SK-N-SH (cell line): Measurements from ENCODE around the gene NLRC4. TPM values are rescaled to one million over a fixed set of nuclear protein-coding genes. Genes with fewer than 3 reads are reported as not detected.

Source experiments
- CTCF ChIA-PET: fragments of 300-600, 350-600 bp; formaldehyde crosslinking; extraction: SDS; loops from one replicate; lab custom pipeline; 2021; lab: Yijun Ruan, JAX
- POLR2A ChIA-PET: fragments of 350-600 bp; sonication (Branson Sonifier 250); formaldehyde crosslinking; extraction: SDS; loops from one replicate; lab custom pipeline; 2020; ENCODE audit warnings: antibody characterized with exemption, inconsistent platforms; lab: Yijun Ruan, JAX
- DNase-seq: peaks from one replicate; pipeline ENCODE4 v3.0.0; 2012
- H2AFZ ChIP-seq: fragments of 200-600 bp; sonication (generic); 2 replicates; pipeline ENCODE4 v1.8.1; 2016; ENCODE audit warnings: antibody characterized with exemption, mild to moderate bottlenecking, low read depth
- H3F3A ChIP-seq: fragments of 200-600 bp; sonication (generic); replicated peaks from 2 replicates; pipeline ENCODE3; 2016; ENCODE audit warnings: antibody characterized with exemption, mild to moderate bottlenecking; ENCODE audit not compliant: insufficient read depth
- H3K27ac ChIP-seq, 2 experiments: fragments of 200-500 bp in 1 of 2; fragments of 200-600 bp in 1 of 2; sonication (Bioruptor generic) in 1 of 2; sonication (generic), shearing (Covaris generic) in 1 of 2; 2 replicates each; pipeline versions ENCODE4 v1.5.1 to v1.6.1; 2014 to 2016; ENCODE audit warnings: low read depth in 2 of 2, inconsistent platforms in 1 of 2, low read length in 1 of 2, mild to moderate bottlenecking in 1 of 2, mixed read lengths in 1 of 2
- H3K27me3 ChIP-seq: fragments of 200-600 bp; sonication (generic), shearing (Covaris generic); 2 replicates; pipeline ENCODE4 v1.6.1; 2016; ENCODE audit warnings: mixed run types; ENCODE audit not compliant: insufficient read depth
- H3K36me3 ChIP-seq, 2 experiments: fragments of 200-500 bp in 1 of 2; fragments of 200-600 bp in 1 of 2; sonication (Bioruptor generic) in 1 of 2; sonication (generic) in 1 of 2; replicated peaks in 1 of 2; 2 replicates each; pipeline versions ENCODE3 to v1.5.1; 2014 to 2016; ENCODE audit warnings: low read length in 1 of 2, mild to moderate bottlenecking in 1 of 2; ENCODE audit not compliant: insufficient read depth in 2 of 2, control insufficient read depth in 1 of 2
- H3K4me1 ChIP-seq, 2 experiments: fragments of 200-500 bp in 1 of 2; fragments of 200-600 bp in 1 of 2; sonication (Bioruptor generic) in 1 of 2; sonication (generic), shearing (Covaris generic) in 1 of 2; 2 replicates each; pipeline versions ENCODE4 v1.5.1 to v1.6.1; 2014 to 2016; ENCODE audit warnings: low read depth in 1 of 2, low read length in 1 of 2, mixed run types in 1 of 2; ENCODE audit not compliant: insufficient read depth in 2 of 2, control insufficient read depth in 1 of 2
- H3K4me2 ChIP-seq: fragments of 200-600 bp; sonication (generic), shearing (Covaris generic); 2 replicates; pipeline ENCODE4 v1.6.1; 2017; ENCODE audit warnings: mixed run types
- H3K4me3 ChIP-seq, 2 experiments: fragments of 200-500 bp in 1 of 2; fragments of 200-600 bp in 1 of 2; sonication (Bioruptor generic) in 1 of 2; sonication (generic), shearing (Covaris generic) in 1 of 2; 2 replicates each; pipeline versions ENCODE4 v1.5.1 to v1.8.1; 2014 to 2016; ENCODE audit warnings: low read depth in 2 of 2, inconsistent platforms in 1 of 2, low read length in 1 of 2, mild to moderate bottlenecking in 1 of 2, mixed read lengths in 1 of 2, moderate library complexity in 1 of 2
- H3K79me2 ChIP-seq: fragments of 200-600 bp; sonication (generic); 2 replicates; pipeline ENCODE4 v1.8.1; 2017; ENCODE audit warnings: mild to moderate bottlenecking; ENCODE audit not compliant: insufficient read depth
- H3K9ac ChIP-seq: fragments of 200-600 bp; sonication (generic); 2 replicates; pipeline ENCODE4 v1.6.1; 2017; ENCODE audit warnings: mixed run types
- H3K9me2 ChIP-seq: fragments of 200-600 bp; sonication (generic); 2 replicates; pipeline ENCODE4 v1.6.1; 2017; ENCODE audit warnings: mixed run types
- H3K9me3 ChIP-seq: fragments of 200-600 bp; sonication (generic); 2 replicates; pipeline ENCODE4 v1.6.1; 2017; ENCODE audit warnings: mixed run types, mild to moderate bottlenecking, moderate library complexity
- H4K20me1 ChIP-seq: fragments of 200-600 bp; sonication (generic); 2 replicates; pipeline ENCODE4 v1.6.1; 2017; ENCODE audit warnings: mild to moderate bottlenecking, mixed run types; ENCODE audit not compliant: insufficient read depth
- CHD2 ChIP-seq: fragments of 150-350 bp; IDR thresholded peaks from 2 replicates; pipeline ENCODE4 v1.6.1; 2018; ENCODE audit warnings: low read length; ENCODE audit not compliant: partially characterized antibody
- EP300 ChIP-seq, 2 experiments: IDR thresholded peaks; 2 replicates each; pipeline versions ENCODE4 v1.4.0 to v1.6.1; 2012; ENCODE audit warnings: borderline replicate concordance in 1 of 2, low read depth in 1 of 2, low read length in 1 of 2
- GATA2 ChIP-seq: sonication (generic); formaldehyde crosslinking; IDR thresholded peaks from 2 replicates; pipeline ENCODE4 v1.5.0; 2020; ENCODE audit warnings: mild to moderate bottlenecking, missing genetic modification reagents
- RXRA ChIP-seq: IDR thresholded peaks from 2 replicates; pipeline ENCODE4 v1.4.0; 2012; ENCODE audit warnings: low read depth, mild to moderate bottlenecking, borderline replicate concordance
- SIN3A ChIP-seq: IDR thresholded peaks from 2 replicates; pipeline ENCODE4 v1.6.1; 2012; ENCODE audit warnings: low read depth, mild to moderate bottlenecking, low read length, moderate library complexity, borderline replicate concordance
- SMC3 ChIP-seq: IDR thresholded peaks from 2 replicates; pipeline ENCODE4 v1.6.1; 2012; ENCODE audit warnings: low read depth, low read length, improper control_type of control experiment
- TEAD4 ChIP-seq: IDR thresholded peaks from 2 replicates; pipeline ENCODE4 v1.4.0; 2012; ENCODE audit warnings: mild to moderate bottlenecking, borderline replicate concordance; ENCODE audit not compliant: insufficient read depth
- YY1 ChIP-seq: IDR thresholded peaks from 2 replicates; pipeline ENCODE4 v1.4.0; 2012; ENCODE audit warnings: low read depth, mild to moderate bottlenecking
- WGBS: methylation state at CpG from one replicate; pipeline ENCODE4 v1.1.6; 2017; ENCODE audit warnings: low lambda C conversion rate; 5-methylcytosine and 5-hydroxymethylcytosine counted together
- polyA plus RNA-seq, 3 experiments: library from polyadenylated mRNA; depleted of rRNA; stranded (reverse); fragments of >200 nt; gene quantifications; 2 replicates each; pipeline ENCODE4 v1.2.3, GENCODE V29; 2012
- TF ChIP-seq, protein P1 (sequence below): IDR thresholded peaks from 2 replicates; pipeline ENCODE4 v1.4.0; 2012; ENCODE audit warnings: low read depth, borderline replicate concordance
- TF ChIP-seq, protein P2 (sequence below): IDR thresholded peaks from 2 replicates; pipeline ENCODE4; 2012

NLRC4 gene
- polyA plus RNA-seq, 1 of the 3 experiments (the other 2 are of a cell fraction), result not detected

- H3K9me3 ChIP-seq, result 0 out of 2 replicates have a peak, but pooled peaks cover 3% of the 10 kb centered on the region
- no peak overlapping the region for H3K27ac ChIP-seq
- H3F3A ChIP-seq, result no peaks in the 10 kb centered on the region
- H3K4me1 ChIP-seq, result no peaks in the 10 kb centered on the region
- no peaks in the 10 kb centered on the region for H3K79me2 ChIP-seq
- no peaks in the 10 kb centered on the region for H3K9me2 ChIP-seq
- DNase-seq, result no peak
- POLR2A ChIA-PET, result no interaction called here
- H3K27me3 ChIP-seq, result no peaks in the 10 kb centered on the region
- H2AFZ ChIP-seq, result no peak overlapping the region
- no peak overlapping the region for H3K4me3 ChIP-seq
- no peaks in the 10 kb centered on the region for H4K20me1 ChIP-seq
- no peak overlapping the region for H3K4me2 ChIP-seq
- TF ChIP-seq TEAD4 (no peak), CHD2 (no peak), YY1 (no peak), RXRA (no peak), GATA2 (CRISPR knock-in tag) (no peak), SMC3 (no peak)
- TF ChIP-seq, protein P1, sequence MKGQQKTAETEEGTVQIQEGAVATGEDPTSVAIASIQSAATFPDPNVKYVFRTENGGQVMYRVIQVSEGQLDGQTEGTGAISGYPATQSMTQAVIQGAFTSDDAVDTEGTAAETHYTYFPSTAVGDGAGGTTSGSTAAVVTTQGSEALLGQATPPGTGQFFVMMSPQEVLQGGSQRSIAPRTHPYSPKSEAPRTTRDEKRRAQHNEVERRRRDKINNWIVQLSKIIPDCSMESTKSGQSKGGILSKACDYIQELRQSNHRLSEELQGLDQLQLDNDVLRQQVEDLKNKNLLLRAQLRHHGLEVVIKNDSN, result no peak
- TF ChIP-seq, protein P2, sequence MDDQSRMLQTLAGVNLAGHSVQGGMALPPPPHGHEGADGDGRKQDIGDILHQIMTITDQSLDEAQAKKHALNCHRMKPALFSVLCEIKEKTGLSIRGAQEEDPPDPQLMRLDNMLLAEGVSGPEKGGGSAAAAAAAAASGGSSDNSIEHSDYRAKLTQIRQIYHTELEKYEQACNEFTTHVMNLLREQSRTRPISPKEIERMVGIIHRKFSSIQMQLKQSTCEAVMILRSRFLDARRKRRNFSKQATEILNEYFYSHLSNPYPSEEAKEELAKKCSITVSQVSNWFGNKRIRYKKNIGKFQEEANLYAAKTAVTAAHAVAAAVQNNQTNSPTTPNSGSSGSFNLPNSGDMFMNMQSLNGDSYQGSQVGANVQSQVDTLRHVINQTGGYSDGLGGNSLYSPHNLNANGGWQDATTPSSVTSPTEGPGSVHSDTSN, result no peak
- H3K36me3 ChIP-seq, result peaks cover 6 to 9% of the 10 kb centered on the region in 2 experiments
- 92% methylated on average over 4 of the region's 4 CpGs for WGBS
- CTCF ChIA-PET, result no interaction called here
- H3K9ac ChIP-seq, result no peak overlapping the region
Observed at GRCh38 chr2:32231959-32232358, 32.7 kb downstream of the NLRC4 start.

- H3K4me1 ChIP-seq, result no peaks in the 10 kb centered on the region
- DNase-seq, result no peak
- H3K9me3 ChIP-seq, result no peaks in the 10 kb centered on the region
- TF ChIP-seq, protein P1, result no peak
- no peak for TF ChIP-seq EP300 (IDR thresholded peaks at IDR 0.05; ENCODE audit: borderline replicate concordance in 1 of 2, low read depth in 1 of 2, low read length in 1 of 2)
- no peak for TF ChIP-seq CHD2
- no peak for TF ChIP-seq SIN3A
- TF ChIP-seq, all 33 proteins: peak for 0
- Histone ChIP-seq H2AFZ (no peak overlapping the region), H3K4me3 (no peak overlapping the region), H3K79me2 (no peaks in the 10 kb centered on the region), H3K9ac (no peak overlapping the region), H3K9me2 (no peaks in the 10 kb centered on the region), H3K36me3 (peaks cover 12 to 23% of the 10 kb centered on the region in 2 experiments), H3K27me3 (no peaks in the 10 kb centered on the region), H3K27ac (no peak overlapping the region), H3F3A (no peaks in the 10 kb centered on the region), H3K4me2 (no peak overlapping the region), H4K20me1 (no peaks in the 10 kb centered on the region)
- ChIA-PET CTCF (interaction anchor here (1.5 kb wide), 1 partner anchor 35 kb away, joined by 3 read pairs; the partner anchor contains the start of gene NLRC4), POLR2A (no interaction called here)
- WGBS, result 72% methylated on average over 1 of the region's 1 CpG
Observed at GRCh38 chr2:32229635-32230034, 35.1 kb downstream of the NLRC4 start.
